ENCODE results near the gene FARS2.

Gene FARS2

GRCh38 chr6:5481033-5481432, 219.7 kb downstream of the FARS2 start:
- DNase-seq (ENCODE audit: low read depth), result no peak
- no peak overlapping the region for H3K4me3 ChIP-seq (ENCODE audit: low read depth, low read length)

GRCh38 chr6:5481750-5482149, 220.4 kb downstream of the FARS2 start:
- no peak for DNase-seq (ENCODE audit: low read depth)
- no peak overlapping the region for H3K4me3 ChIP-seq (ENCODE audit: low read depth, low read length)

- no peak for DNase-seq (ENCODE audit: low read depth)
- H3K4me3 ChIP-seq (ENCODE audit: low read depth, low read length), result no peak overlapping the region
Observed at GRCh38 chr6:5482619-5483018, 221.3 kb downstream of the FARS2 start.

GRCh38 chr6:5484692-5485091, 223.4 kb downstream of the FARS2 start:
- H3K4me3 ChIP-seq (ENCODE audit: low read depth, low read length), result no peak overlapping the region
- DNase-seq (ENCODE audit: low read depth), result no peak

GRCh38 chr6:5486214-5486613, 224.9 kb downstream of the FARS2 start:
- DNase-seq (ENCODE audit: low read depth), result no peak
- no peak overlapping the region for H3K4me3 ChIP-seq (ENCODE audit: low read depth, low read length)

GRCh38 chr6:5490501-5491069, 229.3 kb downstream of the FARS2 start:
- DNase-seq (ENCODE audit: low read depth), result no peak
- H3K4me3 ChIP-seq (ENCODE audit: low read depth, low read length), result no peak overlapping the region

GRCh38 chr6:5492356-5492755, 231.0 kb downstream of the FARS2 start:
- no peak overlapping the region for H3K4me3 ChIP-seq (ENCODE audit: low read depth, low read length)
- DNase-seq (ENCODE audit: low read depth), result no peak

GRCh38 chr6:5493806-5494205, 232.5 kb downstream of the FARS2 start:
- DNase-seq (ENCODE audit: low read depth), result no peak
- H3K4me3 ChIP-seq (ENCODE audit: low read depth, low read length), result no peak overlapping the region

GRCh38 chr6:5497896-5498578, 236.7 kb downstream of the FARS2 start:
- H3K4me3 ChIP-seq (ENCODE audit: low read depth, low read length), result peak overlapping the region; percentile 16
- peak; percentile 61 for DNase-seq (ENCODE audit: low read depth)

GRCh38 chr6:5498579-5498899, 237.2 kb downstream of the FARS2 start:
- H3K4me3 ChIP-seq (ENCODE audit: low read depth, low read length), result no peak overlapping the region

GRCh38 chr6:5499644-5500306, 238.5 kb downstream of the FARS2 start:
- no peak overlapping the region for H3K4me3 ChIP-seq (ENCODE audit: low read depth, low read length)
- DNase-seq (ENCODE audit: low read depth), result peak; percentile 36

More at GRCh38 chr6:5498579-5498899, 237.2 kb downstream of the FARS2 start:
- DNase-seq (ENCODE audit: low read depth), result no peak

GRCh38 chr6:5501837-5502236, 240.5 kb downstream of the FARS2 start:
- no peak for DNase-seq (ENCODE audit: low read depth)
- H3K4me3 ChIP-seq (ENCODE audit: low read depth, low read length), result no peak overlapping the region

GRCh38 chr6:5504078-5504477, 242.8 kb downstream of the FARS2 start:
- no peak for DNase-seq (ENCODE audit: low read depth)
- no peak overlapping the region for H3K4me3 ChIP-seq (ENCODE audit: low read depth, low read length)

- no peak overlapping the region for H3K4me3 ChIP-seq (ENCODE audit: low read depth, low read length)
- no peak for DNase-seq (ENCODE audit: low read depth)
Observed at GRCh38 chr6:5506149-5506548, 244.8 kb downstream of the FARS2 start.

GRCh38 chr6:5506597-5506996, 245.3 kb downstream of the FARS2 start:
- no peak for DNase-seq (ENCODE audit: low read depth)
- no peak overlapping the region for H3K4me3 ChIP-seq (ENCODE audit: low read depth, low read length)

GRCh38 chr6:5507131-5507681, 245.9 kb downstream of the FARS2 start:
- no peak for DNase-seq (ENCODE audit: low read depth)
- no peak overlapping the region for H3K4me3 ChIP-seq (ENCODE audit: low read depth, low read length)

GRCh38 chr6:5509106-5509505, 247.8 kb downstream of the FARS2 start:
- DNase-seq (ENCODE audit: low read depth), result no peak
- H3K4me3 ChIP-seq (ENCODE audit: low read depth, low read length), result no peak overlapping the region

- DNase-seq (ENCODE audit: low read depth), result no peak
- H3K4me3 ChIP-seq (ENCODE audit: low read depth, low read length), result no peak overlapping the region
Observed at GRCh38 chr6:5510331-5511133, 249.2 kb downstream of the FARS2 start.

GRCh38 chr6:5511954-5512353, 250.6 kb downstream of the FARS2 start:
- no peak overlapping the region for H3K4me3 ChIP-seq (ENCODE audit: low read depth, low read length)
- peak; percentile 23 for DNase-seq (ENCODE audit: low read depth)

- no peak for DNase-seq (ENCODE audit: low read depth)
- H3K4me3 ChIP-seq (ENCODE audit: low read depth, low read length), result no peak overlapping the region
Observed at GRCh38 chr6:5512422-5512821, 251.1 kb downstream of the FARS2 start.

Data from skeletal muscle cell (primary cell).